GM21367 (cell line): ENCODE results near the gene ARID3A.
"Not testable (repeated sequence)": the region's sequence is repeated elsewhere in the genome, so short reads cannot be mapped to it uniquely, and the experiment has no call there.

Experiments
- ATAC-seq: cut with Tn5 transposase; IDR thresholded peaks from one replicate; pipeline ENCODE4 v1.9.1; 2021; ENCODE audit not compliant: unreplicated experiment

ARID3A gene

DNA sequence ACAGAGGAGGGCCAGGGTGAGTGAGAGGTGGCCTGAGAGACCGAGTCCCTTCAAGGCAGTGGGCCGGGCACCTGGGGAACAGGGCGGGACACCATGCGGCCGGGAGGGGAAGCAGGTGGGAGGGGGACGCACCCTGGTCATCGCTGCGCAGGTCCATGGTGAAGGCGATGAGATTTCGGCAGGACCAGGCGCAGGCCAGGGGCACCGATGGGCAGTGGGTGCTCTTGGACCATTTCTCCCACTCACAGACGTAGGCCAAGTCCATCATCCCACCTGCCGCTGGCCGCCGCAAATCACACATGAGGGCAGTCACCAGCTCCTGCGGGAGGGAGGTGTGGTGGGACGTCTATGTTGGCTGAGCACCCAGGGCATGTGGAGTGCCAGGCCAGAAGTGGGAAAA, 35.0 kb upstream of the ARID3A start:
- no peak for ATAC-seq

DNA sequence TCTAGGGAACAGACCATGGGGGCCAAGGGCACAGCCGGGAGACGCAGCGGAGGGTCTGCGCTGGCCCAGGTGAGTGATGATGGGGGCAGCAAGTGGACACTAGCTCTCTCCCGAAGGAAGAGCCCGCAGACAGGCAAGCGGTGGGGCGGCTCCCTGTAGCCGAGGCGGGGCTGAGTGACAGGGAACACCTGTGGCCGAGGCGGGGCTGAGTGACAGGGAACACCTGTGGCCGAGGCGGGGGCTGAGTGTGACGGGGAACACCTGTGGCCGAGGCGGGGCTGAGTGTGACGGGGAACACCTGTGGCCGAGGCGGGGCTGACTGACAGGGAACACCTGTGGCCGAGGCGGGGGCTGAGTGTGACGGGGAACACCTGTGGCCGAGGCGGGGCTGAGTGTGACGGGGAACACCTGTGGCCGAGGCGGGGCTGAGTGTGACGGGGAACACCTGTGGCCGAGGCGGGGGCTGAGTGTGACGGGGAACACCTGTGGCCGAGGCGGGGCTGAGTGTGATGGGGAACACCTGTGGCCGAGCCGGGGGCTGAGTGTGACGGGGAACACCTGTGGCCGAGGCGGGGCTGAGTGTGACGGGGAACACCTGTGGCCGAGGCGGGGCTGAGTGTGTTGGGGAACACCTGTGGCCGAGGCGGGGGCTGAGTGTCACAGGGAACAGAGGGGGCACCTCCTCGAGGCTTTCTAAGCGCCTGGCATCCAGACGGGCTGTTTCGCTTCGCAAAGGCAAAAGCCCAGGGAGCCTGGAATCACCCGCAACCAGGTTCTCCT, 34.2 kb upstream of the ARID3A start:
- ATAC-seq: not testable (repeated sequence)

DNA sequence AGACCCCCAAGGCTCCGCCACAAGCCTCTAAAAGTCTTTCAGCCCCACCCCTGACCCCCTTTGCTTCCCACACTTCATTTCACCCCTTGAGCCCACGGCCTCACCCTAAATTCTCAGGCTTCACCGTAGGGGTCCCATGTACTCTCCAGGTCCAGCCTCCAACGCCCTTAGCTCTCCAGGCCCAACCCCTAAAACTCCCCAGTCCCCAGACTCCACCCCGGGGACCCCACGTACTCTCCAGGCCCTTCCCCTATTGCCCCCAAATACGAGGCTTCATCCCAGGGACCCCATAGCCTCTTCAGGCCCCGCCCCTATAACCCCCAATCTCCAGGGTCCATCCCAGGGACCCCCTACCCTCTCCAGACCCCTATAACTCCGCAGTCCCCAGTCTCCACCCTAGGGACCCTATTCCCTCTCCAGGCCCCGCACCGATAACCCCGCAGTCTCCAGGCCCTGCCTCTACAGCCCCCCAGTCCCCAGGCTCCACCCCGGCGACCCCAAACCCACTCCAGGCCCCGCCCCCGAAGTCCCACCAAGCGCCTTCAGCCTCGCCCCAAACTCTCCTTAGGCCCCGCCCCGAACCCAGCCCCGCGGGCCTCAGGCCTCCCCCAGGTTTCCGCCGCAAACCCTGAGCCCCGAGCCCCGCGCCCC, 33.5 kb upstream of the ARID3A start:
- peak; percentile 4 for ATAC-seq

DNA sequence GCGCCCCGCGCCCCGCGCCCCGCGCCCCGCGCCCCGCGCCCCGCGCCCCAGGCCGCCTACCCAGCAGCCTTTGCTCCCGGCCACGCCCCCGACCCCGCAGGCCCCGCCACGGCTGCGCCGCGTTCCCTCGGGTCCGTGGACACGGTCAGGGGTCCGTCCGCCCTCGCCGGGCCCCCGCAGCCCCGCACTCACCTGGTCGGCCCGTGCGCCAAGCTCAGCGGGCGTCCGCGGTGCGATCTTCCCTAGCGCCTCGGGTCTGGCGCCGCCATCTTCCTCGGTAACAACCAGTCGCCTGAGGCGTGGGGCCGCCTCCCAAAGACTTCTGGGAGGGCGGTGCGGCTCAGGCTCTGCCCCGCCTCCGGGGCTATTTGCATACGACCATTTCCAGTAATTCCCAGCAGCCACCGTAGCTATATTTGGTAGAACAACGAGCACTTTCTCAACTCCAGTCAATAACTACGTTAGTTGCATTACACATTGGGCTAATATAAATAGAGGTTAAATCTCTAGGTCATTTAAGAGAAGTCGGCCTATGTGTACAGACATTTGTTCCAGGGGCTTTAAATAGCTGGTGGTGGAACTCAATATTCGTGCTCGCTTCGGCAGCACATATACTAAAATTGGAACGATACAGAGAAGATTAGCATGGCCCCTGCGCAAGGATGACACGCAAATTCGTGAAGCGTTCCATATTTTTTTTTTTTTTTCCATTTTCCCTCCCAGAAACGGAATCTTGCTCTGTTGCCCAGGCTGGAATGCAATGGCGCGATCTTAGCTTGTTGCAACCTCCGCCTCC, 32.7 kb upstream of the ARID3A start, which contains the start of the genes MED16 and RNU6-9:
Gene MED16, minus strand, starts transcription at position 294 of the 796 bp plus-strand sequence. CDS start 2,056 bp downstream, outside the sequence.
Gene RNU6-9, plus strand, starts transcription at position 591 of the 796 bp plus-strand sequence.
- ATAC-seq: peak; percentile 63

DNA sequence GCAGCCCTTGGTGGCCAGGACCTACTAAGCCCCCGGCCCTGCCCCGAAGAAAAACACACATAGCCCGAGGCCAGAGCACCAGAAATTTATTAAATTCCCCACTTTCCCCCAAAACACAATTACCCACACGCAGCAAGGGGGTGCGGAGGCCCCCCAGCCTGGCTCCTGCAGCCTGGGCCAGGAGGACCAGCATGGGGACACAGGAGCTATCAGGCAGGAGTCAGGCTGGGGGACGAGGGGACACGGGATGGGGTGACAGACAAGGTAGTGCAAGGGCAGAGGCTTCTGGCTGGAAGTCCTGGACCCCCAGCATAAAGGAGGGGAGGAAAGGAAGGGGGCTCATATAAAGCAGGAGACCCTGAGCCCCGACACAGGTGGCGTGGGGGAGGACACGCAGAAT, 29.4 kb upstream of the ARID3A start:
- no peak for ATAC-seq

DNA sequence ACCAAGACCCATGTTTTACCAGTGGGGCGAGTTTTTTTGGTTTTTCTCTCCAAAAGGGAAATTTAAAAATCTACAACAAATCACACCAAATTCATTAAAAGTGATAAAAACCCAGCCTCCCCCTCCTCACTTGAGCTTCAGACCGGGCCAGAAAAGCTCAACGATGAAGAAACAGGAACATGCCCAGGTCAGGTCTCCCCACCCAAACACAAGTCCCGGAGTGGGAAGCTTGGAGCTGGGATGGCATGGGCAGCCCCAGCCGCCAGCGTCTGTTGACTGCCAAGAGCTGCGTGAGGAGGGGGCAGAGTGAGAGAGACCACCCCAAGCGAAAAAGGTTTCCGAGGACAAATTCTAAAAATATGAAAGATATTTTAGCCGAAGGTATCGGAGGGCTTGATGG, 28.8 kb upstream of the ARID3A start:
- ATAC-seq: no peak

DNA sequence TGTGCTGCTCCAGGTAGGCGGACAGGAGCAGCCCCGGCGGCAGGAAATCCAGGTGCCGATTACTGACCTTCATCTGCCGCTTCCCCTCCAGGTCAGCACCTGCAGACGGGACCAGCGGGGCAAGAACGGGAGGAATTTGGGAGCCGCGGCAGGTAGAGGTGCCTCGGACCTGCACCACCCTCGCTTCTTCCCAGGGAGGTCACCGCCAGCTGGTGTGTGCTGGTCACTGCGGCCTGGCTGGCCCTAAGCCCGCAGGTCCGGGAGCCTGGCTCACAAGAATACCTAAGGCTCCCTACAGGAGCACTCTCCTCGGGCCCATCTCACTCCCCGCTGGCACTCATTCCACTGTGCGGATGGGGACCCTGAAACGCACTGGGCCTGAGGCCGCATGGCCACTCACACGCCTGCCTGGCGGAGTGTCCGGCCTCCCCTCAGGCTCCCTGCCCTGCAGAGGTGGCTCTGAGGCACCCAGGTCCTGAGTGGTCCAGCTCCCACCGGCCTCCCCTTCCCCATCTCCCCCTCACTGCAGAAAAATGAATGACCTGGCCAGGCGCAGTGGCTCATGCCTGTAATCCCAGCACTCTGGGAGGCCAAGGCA, 28.3 kb upstream of the ARID3A start:
- no peak for ATAC-seq

DNA sequence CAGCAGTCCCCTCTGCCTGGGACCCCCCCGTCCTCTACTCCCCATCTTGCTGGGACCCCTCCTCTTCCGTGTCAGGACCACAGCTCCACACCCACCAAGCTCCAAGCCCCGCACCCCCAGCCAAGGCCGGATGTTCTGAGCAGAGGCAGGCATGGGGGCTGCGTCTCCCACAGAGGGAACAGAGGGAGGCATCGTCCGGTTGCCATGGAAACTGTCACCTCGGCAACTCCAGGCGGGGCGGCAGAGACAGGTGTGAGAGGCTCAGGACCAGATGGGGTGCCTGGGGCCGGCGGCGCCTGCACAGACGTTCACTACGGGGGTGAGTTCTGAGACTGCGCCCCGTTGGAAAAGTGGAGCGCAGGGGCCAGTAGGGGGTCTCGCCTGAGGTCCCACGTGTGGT, 27.2 kb upstream of the ARID3A start:
- no peak for ATAC-seq

DNA sequence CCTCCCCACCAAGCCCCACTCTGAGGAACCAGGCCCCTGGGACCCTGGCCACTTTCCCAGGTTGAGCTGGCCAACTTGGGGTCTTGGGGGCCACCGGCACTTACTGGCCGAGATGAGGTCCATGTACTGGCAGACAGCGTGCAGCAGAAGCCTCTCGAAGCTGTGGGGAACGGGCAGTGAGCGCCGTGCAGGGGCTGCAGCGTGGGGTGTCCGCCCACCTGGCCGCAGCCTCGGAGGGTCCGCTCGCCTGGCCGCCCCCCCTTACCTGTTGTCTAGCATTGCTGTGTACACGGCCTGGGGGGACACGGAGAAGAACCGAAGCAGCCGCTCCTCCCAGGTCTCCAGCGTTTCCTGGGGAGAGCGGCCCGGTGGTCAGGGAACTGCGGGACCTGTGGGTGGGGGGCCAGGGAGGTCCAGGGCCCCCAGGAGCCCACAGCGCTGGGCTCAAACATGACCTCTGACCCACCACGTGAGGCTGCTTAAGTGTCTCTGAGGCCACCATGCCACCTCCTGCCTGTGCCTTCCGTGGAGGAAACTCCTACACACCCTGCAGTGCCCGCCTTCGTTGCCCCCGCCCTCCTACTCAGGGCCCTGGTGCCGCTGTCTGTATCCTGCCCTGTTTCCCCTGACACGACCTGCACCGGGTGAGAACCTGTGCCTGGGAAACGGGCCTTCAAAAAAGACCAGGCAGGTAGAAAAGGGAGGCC, 26.3 kb upstream of the ARID3A start:
- ATAC-seq: no peak

DNA sequence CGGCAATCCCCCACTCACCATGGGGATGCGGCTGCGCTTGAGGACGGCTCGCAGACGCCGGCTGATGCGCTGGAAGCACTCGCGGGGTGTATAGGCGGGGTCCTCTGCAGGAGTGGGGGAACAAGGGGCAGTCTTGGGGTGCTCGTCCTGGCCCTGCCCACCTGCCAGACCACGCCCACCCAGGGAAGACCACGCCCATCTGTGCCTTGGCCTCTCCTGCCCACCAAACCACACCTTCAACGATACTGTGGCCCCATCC, 25.9 kb upstream of the ARID3A start:
- ATAC-seq: no peak

DNA sequence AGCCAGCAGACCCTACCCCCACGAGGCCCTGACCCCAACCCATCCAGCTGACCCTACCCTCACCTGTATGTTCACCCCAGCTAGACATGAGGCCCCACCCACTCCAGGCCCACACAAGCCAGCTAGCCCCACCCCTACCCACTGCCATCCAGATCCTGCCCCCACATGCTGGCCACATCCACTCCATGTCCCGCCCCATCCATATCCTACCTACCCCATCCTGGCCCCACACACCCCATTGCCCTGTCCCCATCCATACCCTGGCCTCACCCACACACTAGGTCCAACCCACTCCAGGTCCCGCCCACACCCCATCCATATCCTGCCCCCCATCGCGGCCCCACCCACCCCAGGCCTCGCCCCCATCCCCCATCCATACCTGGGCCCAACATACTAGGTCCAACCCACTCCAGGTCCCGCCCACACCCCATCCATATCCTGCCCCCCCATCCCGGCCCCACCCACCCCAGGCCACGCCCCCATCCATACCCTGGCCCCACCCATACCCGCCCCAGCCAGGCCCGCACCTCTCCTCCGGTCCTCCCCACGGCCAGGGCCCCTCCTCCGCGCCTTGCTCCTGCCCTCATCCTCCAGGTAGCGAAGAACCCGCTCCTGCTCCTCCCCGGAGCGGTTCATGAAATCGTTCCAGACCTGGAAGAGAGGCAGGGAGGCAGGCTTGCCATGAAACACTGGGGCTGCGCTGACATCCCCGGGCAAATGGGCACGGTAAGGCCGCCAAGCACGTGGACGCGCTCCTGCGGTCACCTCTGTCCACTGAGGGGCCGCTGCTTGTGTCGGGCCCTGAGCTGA, 25.3 kb upstream of the ARID3A start:
- no peak for ATAC-seq

DNA sequence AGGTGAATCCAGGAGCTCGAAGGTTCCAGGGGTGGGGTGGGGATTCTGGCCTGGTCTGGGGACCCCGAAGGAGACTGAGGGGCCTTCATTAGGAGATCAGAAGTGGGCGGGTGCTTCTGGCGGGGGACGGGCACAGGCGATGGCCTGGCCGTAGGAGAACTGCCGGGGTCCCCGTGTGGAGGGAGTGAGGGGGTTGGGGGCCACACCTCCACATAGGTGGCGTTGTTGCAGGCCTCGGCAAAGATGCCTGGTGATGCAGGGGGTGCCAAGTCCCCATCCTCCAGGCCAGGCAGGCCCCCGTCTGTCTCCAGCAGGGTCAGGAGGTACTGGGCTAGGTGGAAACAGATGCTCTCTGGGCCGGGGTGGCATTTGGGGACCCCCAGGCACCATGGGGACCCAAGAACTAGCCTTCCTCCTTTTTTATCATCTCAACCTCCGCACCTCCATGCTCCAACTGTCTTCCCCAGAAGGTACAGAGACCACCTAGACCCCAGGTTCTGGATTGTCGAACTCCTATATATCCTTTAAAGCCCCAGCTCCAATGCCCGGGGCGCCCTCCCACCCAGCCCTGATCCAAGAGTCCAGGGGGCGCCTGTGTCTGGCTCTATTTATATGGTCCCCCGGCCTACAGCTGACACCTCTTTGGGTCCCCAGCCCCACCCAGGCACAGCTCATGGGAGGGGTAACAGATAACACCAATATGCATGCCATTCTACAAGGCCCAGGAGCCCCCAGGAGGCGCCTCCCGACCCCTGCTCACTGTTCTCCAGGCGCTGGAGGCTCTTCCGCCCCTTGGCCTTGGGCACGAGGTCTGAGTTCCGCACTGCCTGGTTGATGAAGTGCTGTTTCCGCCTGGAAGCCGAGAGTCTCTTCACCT, 24.4 kb upstream of the ARID3A start:
- ATAC-seq: no peak

DNA sequence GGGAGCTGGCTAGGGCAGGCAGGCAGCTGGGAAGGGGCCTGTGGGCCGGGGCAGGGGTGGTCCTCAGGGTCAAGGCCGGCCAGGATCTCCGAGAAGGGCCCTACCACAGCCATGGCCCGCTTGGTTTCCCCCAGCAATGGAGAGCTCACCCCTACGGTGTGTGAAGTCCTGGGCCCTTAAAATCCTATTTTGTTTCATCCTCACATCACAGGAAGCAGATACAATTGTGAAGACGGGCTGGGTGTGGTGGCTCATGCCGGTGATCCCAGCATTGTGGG, 23.8 kb upstream of the ARID3A start:
- no peak for ATAC-seq

DNA sequence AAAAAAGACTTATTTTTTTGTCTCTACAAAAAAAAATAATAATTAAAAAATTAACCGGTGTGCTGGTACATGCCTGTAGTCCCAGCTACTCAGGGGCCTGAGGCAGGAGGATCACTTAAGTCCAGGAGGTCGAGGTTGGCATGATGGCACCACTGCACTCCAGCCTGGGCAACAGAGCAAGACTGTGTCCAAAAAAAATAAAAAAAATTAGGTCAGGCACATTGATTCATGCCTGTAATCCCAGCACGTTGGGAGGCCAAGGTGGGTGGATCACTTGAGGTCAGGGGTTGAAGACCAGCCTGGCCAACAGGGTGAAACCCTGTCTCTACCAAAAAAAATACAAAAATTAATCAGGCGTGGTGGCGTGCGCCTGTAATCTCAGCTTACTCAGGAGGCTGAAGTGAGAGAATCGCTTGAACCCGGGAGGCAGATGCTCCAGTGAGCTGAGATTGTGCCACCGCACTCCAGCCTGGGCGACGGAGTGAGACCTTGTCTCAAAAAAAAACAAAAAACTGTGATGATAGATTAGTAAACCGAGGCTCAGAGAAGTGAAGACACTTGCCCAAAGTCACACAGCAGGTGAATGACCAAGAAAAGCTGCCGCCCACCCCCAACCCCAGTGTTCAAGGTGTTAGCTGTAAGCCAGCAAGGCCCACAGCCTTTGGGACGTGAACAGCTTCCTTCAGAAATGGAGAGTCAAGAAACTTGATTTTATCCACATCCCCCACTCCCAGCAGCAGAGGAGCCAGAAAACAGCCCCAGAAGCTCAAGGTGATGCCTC, 23.2 kb upstream of the ARID3A start:
- ATAC-seq: no peak

DNA sequence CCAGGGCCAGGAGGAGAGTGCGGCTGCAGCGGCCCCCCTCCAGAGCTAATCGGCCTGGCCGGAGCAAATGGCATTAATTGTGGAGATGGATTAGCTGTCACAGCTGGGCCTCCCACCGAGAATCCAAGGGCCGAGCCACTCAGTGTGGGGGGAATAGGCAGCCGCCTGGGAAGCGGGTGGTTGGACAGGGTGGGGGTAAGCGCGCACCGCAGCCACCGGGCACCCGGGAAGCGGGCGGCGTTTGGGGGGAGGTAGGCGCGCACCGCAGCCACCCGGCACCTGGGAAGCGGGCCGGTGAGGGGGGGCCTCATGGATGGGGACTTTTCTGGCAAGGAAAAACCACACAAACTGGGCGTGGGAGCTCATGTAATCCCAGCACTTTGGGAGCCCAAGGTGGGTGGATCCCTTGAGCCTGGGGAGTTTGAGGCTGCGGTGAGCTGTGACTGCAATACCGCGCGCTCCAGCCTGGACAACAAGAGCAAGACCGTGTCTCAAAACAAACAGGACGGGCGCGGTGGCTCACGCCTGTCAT, 22.5 kb upstream of the ARID3A start:
- ATAC-seq: no peak

DNA sequence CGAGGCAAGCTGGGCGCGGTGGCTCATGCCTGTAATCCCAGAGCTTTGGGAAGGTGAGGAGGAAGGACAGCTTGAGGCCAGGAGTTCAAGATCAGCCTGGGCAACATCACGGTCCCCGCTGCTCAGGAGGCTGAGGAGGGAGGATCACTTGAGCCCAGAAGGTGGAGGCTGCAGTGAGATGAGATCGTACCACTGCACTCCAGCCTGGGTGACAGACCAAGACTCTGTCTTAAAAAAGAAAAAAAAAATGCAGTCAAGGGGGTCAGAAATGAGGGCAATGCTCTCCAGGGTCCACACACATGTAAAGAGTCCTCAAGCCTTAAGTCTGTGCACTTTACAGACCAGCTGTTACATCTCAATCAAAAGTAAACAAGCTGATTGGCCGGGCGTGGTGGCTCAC, 21.3 kb upstream of the ARID3A start:
- ATAC-seq: no peak

DNA sequence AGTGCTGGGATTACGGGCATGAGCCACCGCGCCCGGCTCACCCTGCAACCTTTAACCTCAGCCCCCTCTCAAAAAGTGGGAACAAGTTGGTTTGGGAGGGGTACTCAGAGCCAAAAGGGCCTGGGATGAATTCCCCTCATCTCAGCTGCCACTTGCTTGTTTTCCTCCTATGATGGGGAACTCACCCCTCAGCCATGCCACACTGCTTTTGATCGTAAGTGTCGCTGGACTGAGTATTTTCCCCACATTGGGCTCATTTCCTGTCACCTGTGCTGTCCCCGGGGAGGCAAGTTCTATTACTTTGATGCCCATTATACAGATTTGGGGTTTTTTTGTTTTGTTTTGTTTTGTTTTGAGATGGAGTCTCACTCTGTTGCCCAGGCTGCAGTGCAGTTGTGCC, 19.4 kb upstream of the ARID3A start:
- ATAC-seq: no peak

DNA sequence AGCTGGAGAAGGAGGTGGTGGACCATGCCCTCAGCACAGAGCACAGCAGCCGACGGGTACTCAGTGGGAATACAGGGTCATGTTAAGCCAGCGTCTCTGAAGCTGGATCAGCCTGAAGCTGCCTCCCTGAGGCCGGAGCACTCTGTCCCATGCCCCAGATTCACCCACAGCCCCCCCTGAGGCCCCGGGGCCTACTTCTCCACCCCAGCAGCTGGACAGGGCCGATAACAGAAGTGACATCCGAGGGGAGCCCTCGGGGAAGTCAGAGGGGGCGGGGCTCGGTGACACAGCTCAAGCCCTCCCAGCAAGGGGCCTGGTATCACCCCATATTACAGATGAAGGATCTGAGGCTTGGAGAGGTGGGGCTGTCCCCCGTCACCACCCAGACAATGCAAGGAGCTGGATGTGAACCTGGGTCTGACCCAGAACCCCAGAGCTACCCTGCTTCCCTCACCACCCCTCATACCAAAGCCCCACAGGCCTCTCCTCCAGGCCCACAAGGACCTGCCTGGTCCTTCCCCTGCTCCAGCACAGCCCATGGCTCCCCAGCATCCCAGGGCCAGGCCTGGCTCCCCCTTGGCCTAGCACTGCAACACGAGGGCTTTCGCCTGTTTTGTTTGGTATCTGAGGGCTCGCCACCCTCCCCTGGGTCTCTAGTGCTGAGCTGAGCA, 18.5 kb upstream of the ARID3A start:
- no peak for ATAC-seq
